Lower leg skin (tissue), 4 donors: ENCODE measurements around the gene LYSMD2. TPM values are rescaled to one million over a fixed set of nuclear protein-coding genes. Genes with fewer than 3 reads are reported as not detected.

Experiments
- DNase-seq, 2 donors: peaks; one replicate each; pipeline ENCODE4 v3.0.0-alpha.2; 2019; ENCODE audit warnings: low spot score in 2 of 2
- H3K4me3 ChIP-seq: fragments of 200-600 bp; sonication (generic); 2 replicates; pipeline ENCODE4 v1.5.1; 2017; ENCODE audit warnings: mild to moderate bottlenecking, low read depth; ENCODE audit not compliant: poor library complexity, severe bottlenecking
- POLR2A ChIP-seq, 2 donors: fragments of 450-650 bp; IDR thresholded peaks; one replicate each; pipeline ENCODE4 v1.6.1; 2016 to 2017; ENCODE audit warnings: antibody characterized with exemption in 2 of 2, mild to moderate bottlenecking in 1 of 2, moderate library complexity in 1 of 2
- WGBS, 2 donors: methylation state at CpG; one replicate each; pipeline ENCODE4 v1.1.5; 2018; 5-methylcytosine and 5-hydroxymethylcytosine counted together
- intact Hi-C: fragments of 100-400 bp; cut with DNase I; formaldehyde crosslinking; loops from one replicate; pipeline ENCODE4 v1.15.0; 2023; ENCODE audit warnings: low total_unique reads
- total RNA-seq, 4 donors: library from RNA; depleted of rRNA; stranded (reverse); fragments of >200 nt; gene quantifications; one replicate each; pipeline ENCODE4 v1.1.0, GENCODE V29; 2016
- TF ChIP-seq, protein P1 (sequence below), 3 donors: fragments of 450-650 bp; IDR thresholded peaks; one replicate each; pipeline ENCODE4 v1.5.1; 2016; ENCODE audit warnings: antibody characterized with exemption in 3 of 3, mild to moderate bottlenecking in 3 of 3, moderate library complexity in 2 of 3

Gene LYSMD2
- total RNA-seq, 4 donors from 2014 or later = 6.6 to 17.9 (median 13.0) TPM

GRCh38 chr15:51702710-51703109 is 34.7 kb downstream of the LYSMD2 start:
- intact Hi-C loops = no loop called here

GRCh38 chr15:51699373-51699772 is 38.1 kb downstream of the LYSMD2 start:
- intact Hi-C loops = no loop called here
- H3K4me3 ChIP-seq = no peak overlapping the region
- 71 to 85% methylated on average over 1 of the region's 1 CpG for WGBS, 2 donors
- TF ChIP-seq POLR2A (IDR thresholded peaks at IDR 0.05) = no peak
- TF ChIP-seq, protein P1, sequence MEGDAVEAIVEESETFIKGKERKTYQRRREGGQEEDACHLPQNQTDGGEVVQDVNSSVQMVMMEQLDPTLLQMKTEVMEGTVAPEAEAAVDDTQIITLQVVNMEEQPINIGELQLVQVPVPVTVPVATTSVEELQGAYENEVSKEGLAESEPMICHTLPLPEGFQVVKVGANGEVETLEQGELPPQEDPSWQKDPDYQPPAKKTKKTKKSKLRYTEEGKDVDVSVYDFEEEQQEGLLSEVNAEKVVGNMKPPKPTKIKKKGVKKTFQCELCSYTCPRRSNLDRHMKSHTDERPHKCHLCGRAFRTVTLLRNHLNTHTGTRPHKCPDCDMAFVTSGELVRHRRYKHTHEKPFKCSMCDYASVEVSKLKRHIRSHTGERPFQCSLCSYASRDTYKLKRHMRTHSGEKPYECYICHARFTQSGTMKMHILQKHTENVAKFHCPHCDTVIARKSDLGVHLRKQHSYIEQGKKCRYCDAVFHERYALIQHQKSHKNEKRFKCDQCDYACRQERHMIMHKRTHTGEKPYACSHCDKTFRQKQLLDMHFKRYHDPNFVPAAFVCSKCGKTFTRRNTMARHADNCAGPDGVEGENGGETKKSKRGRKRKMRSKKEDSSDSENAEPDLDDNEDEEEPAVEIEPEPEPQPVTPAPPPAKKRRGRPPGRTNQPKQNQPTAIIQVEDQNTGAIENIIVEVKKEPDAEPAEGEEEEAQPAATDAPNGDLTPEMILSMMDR (IDR thresholded peaks at IDR 0.05) = no peak
- no peak for DNase-seq

More at GRCh38 chr15:51702710-51703109, 34.7 kb downstream of the LYSMD2 start:
- DNase-seq = no peak
- no peak overlapping the region for H3K4me3 ChIP-seq
- TF ChIP-seq, protein P1 (IDR thresholded peaks at IDR 0.05) = no peak
- TF ChIP-seq POLR2A (IDR thresholded peaks at IDR 0.05) = no peak
- 40 to 42% methylated on average over 1 of the region's 1 CpG for WGBS, 2 donors

DNA sequence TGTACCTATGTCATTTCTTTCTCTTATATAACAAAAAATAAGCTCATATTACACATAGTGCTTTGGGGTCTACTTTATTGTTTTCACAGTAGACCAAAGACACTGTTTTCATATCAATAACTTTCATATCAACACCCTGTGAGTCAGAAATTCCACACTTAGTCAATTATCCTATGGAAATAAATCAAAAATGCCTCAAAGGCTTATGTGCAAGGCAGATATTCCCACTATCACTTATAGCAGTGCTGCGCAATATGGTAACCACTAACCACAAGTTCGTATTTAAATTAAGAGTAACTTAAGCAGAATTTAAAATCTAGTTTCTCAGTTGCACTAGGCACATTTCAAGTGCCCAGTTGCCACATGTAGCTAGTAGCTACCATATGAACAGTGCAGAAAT is 40.3 kb downstream of the LYSMD2 start:
- TF ChIP-seq, protein P1 (IDR thresholded peaks at IDR 0.05) = no peak
- no peak for TF ChIP-seq POLR2A (IDR thresholded peaks at IDR 0.05)
- intact Hi-C loops = no loop called here
- no peak for DNase-seq
- 87 to 88% methylated on average over 2 of the region's 2 CpGs for WGBS, 2 donors
- no peak overlapping the region for H3K4me3 ChIP-seq

GRCh38 chr15:51696566-51696965 is 40.9 kb downstream of the LYSMD2 start:
- WGBS, 2 donors = 72 to 77% methylated on average over 5 of the region's 5 CpGs
- intact Hi-C loops = no loop called here
- no peak overlapping the region for H3K4me3 ChIP-seq
- no peak for TF ChIP-seq POLR2A (IDR thresholded peaks at IDR 0.05)
- TF ChIP-seq, protein P1 (IDR thresholded peaks at IDR 0.05) = no peak
- no peak for DNase-seq

- TF ChIP-seq, protein P1 (IDR thresholded peaks at IDR 0.05) = no peak
- TF ChIP-seq POLR2A (IDR thresholded peaks at IDR 0.05) = no peak
- no peak for DNase-seq
- 62 to 69% methylated on average over 3 of the region's 3 CpGs for WGBS, 2 donors
- no peak overlapping the region for H3K4me3 ChIP-seq
- intact Hi-C loops = no loop called here
These were observed 45.3 kb downstream of the LYSMD2 start for GRCh38 chr15:51692154-51692553.

DNA sequence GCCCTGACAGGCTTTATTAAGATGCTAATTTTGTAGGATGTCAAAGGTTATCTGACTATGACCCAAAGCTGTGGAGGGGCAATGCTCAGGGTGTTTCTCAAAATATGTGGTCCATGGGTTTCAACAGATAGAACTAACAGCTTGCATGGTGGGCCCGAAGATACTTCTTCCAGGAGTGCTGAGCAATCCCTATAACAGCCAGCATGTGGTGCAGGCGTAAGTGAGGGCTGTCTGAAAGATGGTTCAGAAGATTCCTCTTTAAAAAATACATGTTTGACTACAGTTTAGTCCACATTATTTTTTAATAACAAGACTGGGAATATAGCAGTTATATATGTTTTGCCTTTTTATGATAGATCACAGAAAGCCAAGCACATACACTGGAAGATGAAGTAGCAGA is 48.6 kb downstream of the LYSMD2 start:
- TF ChIP-seq POLR2A (IDR thresholded peaks at IDR 0.05) = no peak
- TF ChIP-seq, protein P1 (IDR thresholded peaks at IDR 0.05) = no peak
- no peak overlapping the region for H3K4me3 ChIP-seq
- DNase-seq = no peak
- WGBS, 2 donors = 81% methylated on average over 2 of the region's 2 CpGs
- intact Hi-C loops = no loop called here
